Neural cell (in vitro differentiated cells): ENCODE results near the gene MAEA.

ENCODE experiments used
- CTCF ChIP-seq: fragments of 450-650 bp; IDR thresholded peaks from 2 replicates; pipeline ENCODE4 v1.5.1; 2014; ENCODE audit warnings: antibody characterized with exemption, mild to moderate bottlenecking, moderate library complexity; ENCODE audit not compliant: poor library complexity, severe bottlenecking
- EZH2 ChIP-seq: fragments of 200-600, 300-800 bp; shearing (Covaris generic), sonication (generic); IDR thresholded peaks from 2 replicates; pipeline ENCODE4 v1.6.1; 2014; ENCODE audit warnings: antibody characterized with exemption, low read length, borderline replicate concordance, mild to moderate bottlenecking; ENCODE audit not compliant: insufficient read depth, poor library complexity, severe bottlenecking
- POLR2AphosphoS5 ChIP-seq: IDR thresholded peaks from 2 replicates; pipeline ENCODE4 v1.6.1; 2012
- RAD21 ChIP-seq: fragments of 450-650 bp; conservative IDR thresholded peaks from 2 replicates; pipeline ENCODE4 v1.6.1; 2014; ENCODE audit warnings: antibody characterized with exemption, mild to moderate bottlenecking, moderate library complexity
- TAF1 ChIP-seq: IDR thresholded peaks from 2 replicates; pipeline ENCODE4 v1.6.1; 2012; ENCODE audit warnings: low read depth

GRCh38 chr4:1359976-1360375 is 70.3 kb downstream of the MAEA start:
- no peak for TF ChIP-seq CTCF
- TF ChIP-seq RAD21 = no peak
- TF ChIP-seq EZH2 = no peak
- TF ChIP-seq POLR2AphosphoS5 = no peak
- TF ChIP-seq TAF1 = no peak
